ENCODE measurements around the gene RYR2. TPM values are rescaled to one million over a fixed set of nuclear protein-coding genes. Genes with fewer than 3 reads are reported as not detected.

RYR2 gene
- total RNA-seq, 4 donors from 2014 or later: 0.53 to 1.2 (median 0.57) TPM

DNA sequence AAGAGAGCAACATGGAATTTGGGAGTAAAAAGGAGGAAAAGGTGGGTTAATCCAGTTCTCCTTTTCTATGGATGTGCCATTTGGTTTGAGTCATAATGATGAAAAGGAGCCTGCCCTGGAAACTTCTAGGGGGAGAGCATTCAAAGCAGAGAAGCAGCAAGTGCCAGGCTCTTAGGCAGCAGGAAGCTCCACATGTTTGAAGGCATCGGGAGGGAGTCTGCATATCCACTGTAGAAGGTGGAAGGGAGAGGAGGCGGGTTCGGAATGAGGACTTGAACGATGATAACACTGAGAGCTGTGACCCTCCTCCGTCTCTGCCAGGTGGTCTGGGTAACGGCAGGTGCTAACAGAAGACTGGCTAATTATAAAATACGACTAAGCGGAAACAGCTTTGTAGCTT lies 128.2 kb downstream of the RYR2 start:
- Histone ChIP-seq H3K36me3 (no peaks in the 10 kb centered on the region), H3K27me3 (no peaks in the 10 kb centered on the region), H3K27ac (no peak overlapping the region), H3K4me1 (no peaks in the 10 kb centered on the region), H3K9me3 (no peaks in the 10 kb centered on the region), H3K4me3 (no peak overlapping the region)
- WGBS: 70% methylated on average over 8 of the region's 8 CpGs
- DNase-seq (ENCODE audit: low spot score in 2 of 2): no peak
- no peak for TF ChIP-seq EP300 (IDR thresholded peaks at IDR 0.05)
- TF ChIP-seq, protein P1, sequence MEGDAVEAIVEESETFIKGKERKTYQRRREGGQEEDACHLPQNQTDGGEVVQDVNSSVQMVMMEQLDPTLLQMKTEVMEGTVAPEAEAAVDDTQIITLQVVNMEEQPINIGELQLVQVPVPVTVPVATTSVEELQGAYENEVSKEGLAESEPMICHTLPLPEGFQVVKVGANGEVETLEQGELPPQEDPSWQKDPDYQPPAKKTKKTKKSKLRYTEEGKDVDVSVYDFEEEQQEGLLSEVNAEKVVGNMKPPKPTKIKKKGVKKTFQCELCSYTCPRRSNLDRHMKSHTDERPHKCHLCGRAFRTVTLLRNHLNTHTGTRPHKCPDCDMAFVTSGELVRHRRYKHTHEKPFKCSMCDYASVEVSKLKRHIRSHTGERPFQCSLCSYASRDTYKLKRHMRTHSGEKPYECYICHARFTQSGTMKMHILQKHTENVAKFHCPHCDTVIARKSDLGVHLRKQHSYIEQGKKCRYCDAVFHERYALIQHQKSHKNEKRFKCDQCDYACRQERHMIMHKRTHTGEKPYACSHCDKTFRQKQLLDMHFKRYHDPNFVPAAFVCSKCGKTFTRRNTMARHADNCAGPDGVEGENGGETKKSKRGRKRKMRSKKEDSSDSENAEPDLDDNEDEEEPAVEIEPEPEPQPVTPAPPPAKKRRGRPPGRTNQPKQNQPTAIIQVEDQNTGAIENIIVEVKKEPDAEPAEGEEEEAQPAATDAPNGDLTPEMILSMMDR (IDR thresholded peaks at IDR 0.05): no peak
- no peak for TF ChIP-seq POLR2A (IDR thresholded peaks at IDR 0.05)
- TF ChIP-seq POLR2AphosphoS5 (IDR thresholded peaks at IDR 0.05): no peak

- no peaks in the 10 kb centered on the region for H3K4me1 ChIP-seq
- DNase-seq (ENCODE audit: low spot score in 2 of 2): no peak
- WGBS: 56% methylated on average over 7 of the region's 7 CpGs
- no peak overlapping the region for H3K27ac ChIP-seq
- TF ChIP-seq EP300 (IDR thresholded peaks at IDR 0.05): no peak
- no peak for TF ChIP-seq POLR2A (IDR thresholded peaks at IDR 0.05)
- no peak for TF ChIP-seq POLR2AphosphoS5 (IDR thresholded peaks at IDR 0.05)
- TF ChIP-seq, protein P1 (IDR thresholded peaks at IDR 0.05): no peak
- no peaks in the 10 kb centered on the region for H3K9me3 ChIP-seq
- H3K4me3 ChIP-seq: no peak overlapping the region
- no peaks in the 10 kb centered on the region for H3K27me3 ChIP-seq
- no peaks in the 10 kb centered on the region for H3K36me3 ChIP-seq
Observed at GRCh38 chr1:237171454-237172117, 129.6 kb downstream of the RYR2 start.

DNA sequence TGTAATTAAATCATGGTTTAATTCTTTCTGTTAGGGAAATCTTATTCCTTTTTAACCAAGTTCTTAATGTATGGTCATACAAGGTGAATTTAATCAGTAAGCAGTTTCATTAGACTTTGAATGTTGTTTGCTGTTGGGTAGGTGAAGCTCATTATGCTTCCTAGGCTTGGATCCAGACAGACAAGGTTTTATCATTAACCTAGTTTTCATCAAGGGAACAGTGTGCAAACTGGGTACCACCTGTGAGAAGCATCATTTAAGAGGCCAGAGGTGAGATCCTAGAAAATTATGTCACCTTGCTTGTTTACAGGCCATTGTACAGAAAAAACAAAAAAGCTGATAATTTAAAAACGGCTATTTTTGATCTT lies 130.1 kb downstream of the RYR2 start:
- 76% methylated on average over 1 of the region's 1 CpG for WGBS
- TF ChIP-seq, protein P1 (IDR thresholded peaks at IDR 0.05): no peak
- TF ChIP-seq POLR2AphosphoS5 (IDR thresholded peaks at IDR 0.05): no peak
- TF ChIP-seq POLR2A (IDR thresholded peaks at IDR 0.05): no peak
- no peak for TF ChIP-seq EP300 (IDR thresholded peaks at IDR 0.05)
- H3K27me3 ChIP-seq: no peaks in the 10 kb centered on the region
- no peak overlapping the region for H3K4me3 ChIP-seq
- H3K36me3 ChIP-seq: no peaks in the 10 kb centered on the region
- no peak overlapping the region for H3K27ac ChIP-seq
- no peaks in the 10 kb centered on the region for H3K4me1 ChIP-seq
- H3K9me3 ChIP-seq: no peaks in the 10 kb centered on the region
- DNase-seq (ENCODE audit: low spot score in 2 of 2): no peak

- Histone ChIP-seq H3K4me1 (no peaks in the 10 kb centered on the region), H3K27ac (no peak overlapping the region), H3K27me3 (no peaks in the 10 kb centered on the region), H3K4me3 (no peak overlapping the region), H3K36me3 (no peaks in the 10 kb centered on the region), H3K9me3 (no peaks in the 10 kb centered on the region)
- WGBS: 83% methylated on average over 6 of the region's 6 CpGs
- no peak for TF ChIP-seq EP300 (IDR thresholded peaks at IDR 0.05)
- TF ChIP-seq, protein P1 (IDR thresholded peaks at IDR 0.05): no peak
- no peak for TF ChIP-seq POLR2A (IDR thresholded peaks at IDR 0.05)
- no peak for TF ChIP-seq POLR2AphosphoS5 (IDR thresholded peaks at IDR 0.05)
- no peak for DNase-seq (ENCODE audit: low spot score in 2 of 2)
Observed at GRCh38 chr1:237179503-237179902, 137.5 kb downstream of the RYR2 start.

DNA sequence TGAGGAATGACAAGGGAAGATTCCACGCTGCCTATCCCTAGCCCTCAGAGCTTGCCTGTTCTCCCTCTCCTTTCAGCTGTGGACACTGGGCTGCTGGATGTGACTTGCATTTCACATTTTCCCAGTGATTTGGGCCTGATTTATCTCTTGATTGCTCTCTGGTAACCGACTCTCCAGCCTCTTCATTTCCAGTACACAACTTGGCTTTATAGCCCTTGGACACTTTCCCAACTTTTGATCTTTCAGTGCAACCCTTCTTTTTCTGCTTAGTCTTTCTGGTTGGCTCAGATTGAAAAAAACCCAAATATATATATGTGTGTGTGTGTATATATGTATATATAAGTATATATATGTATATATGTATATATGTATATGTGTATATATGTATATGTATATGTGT lies 138.3 kb downstream of the RYR2 start:
- no peaks in the 10 kb centered on the region for H3K27me3 ChIP-seq
- H3K36me3 ChIP-seq: no peaks in the 10 kb centered on the region
- H3K4me1 ChIP-seq: no peaks in the 10 kb centered on the region
- DNase-seq (ENCODE audit: low spot score in 2 of 2): no peak
- no peak overlapping the region for H3K27ac ChIP-seq
- WGBS: 59% methylated on average over 2 of the region's 2 CpGs
- H3K9me3 ChIP-seq: no peaks in the 10 kb centered on the region
- H3K4me3 ChIP-seq: no peak overlapping the region
- TF ChIP-seq POLR2A (IDR thresholded peaks at IDR 0.05): no peak
- TF ChIP-seq EP300 (IDR thresholded peaks at IDR 0.05): no peak
- TF ChIP-seq POLR2AphosphoS5 (IDR thresholded peaks at IDR 0.05): no peak
- TF ChIP-seq, protein P1 (IDR thresholded peaks at IDR 0.05): no peak

Data from suprapubic skin (tissue), 4 donors.